Measurements from ENCODE around the gene DHRSX.

The DHRSX gene

DNA sequence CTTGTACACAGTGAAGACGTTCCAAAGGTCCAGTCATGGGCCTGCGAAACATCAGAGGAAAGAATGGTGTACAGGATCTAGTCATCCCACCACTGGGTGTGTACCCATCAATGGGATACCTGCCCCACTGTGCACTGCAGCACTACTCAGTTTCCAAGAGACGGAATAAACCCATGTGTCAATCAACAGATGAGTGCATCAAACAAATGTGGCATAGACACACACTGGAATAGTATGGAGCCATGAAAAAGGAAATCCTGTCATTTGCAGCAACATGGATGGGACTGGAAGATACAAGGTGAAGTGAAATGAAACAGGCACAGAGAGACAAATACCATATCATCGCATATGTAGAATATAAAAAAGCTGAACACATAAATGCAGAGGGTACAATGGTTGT lies 48.0 kb downstream of the DHRSX start:
- no peak for DNase-seq

GRCh38 chrX:2452317-2452784 lies 48.4 kb downstream of the DHRSX start:
- DNase-seq, result no peak

GRCh38 chrX:2451501-2452316 lies 49.1 kb downstream of the DHRSX start:
- no peak for DNase-seq

GRCh38 chrX:2450681-2451080 lies 50.1 kb downstream of the DHRSX start:
- no peak for DNase-seq

DNA sequence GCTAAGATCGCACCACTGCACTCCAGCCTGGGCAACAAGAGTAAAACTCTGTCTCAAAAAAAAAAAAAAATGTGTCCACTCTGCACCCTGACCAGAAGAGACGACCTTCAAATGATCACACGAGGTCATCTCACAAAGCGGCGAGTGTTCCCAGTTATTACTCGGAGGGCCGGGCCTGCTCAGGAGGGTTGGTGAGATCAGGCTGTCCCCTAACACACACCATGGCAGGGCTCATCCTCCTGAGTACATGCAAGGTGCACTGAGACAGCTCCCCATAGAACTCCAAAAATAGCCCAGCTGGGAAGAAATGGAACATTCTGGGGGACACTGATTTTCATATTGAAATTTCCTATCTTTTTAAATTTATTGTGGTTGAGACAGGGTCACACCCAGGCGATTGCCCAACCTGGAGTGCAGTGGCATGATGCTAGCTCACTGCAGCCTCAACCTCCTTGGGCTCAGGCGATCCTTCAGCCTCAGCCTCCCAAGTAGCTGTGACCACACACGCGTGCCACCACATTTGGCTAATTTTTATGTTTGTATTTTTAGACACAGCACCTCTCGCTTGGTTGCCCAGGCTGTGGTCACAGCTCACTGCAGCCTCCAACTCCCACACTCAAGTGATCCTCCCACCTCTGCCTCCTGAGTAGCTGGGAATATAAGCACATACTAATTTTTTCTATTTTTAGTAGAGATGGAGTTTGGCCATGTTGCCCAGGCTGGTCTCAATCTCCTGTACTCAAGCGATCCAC lies 51.5 kb downstream of the DHRSX start:
- no peak for DNase-seq

DNA sequence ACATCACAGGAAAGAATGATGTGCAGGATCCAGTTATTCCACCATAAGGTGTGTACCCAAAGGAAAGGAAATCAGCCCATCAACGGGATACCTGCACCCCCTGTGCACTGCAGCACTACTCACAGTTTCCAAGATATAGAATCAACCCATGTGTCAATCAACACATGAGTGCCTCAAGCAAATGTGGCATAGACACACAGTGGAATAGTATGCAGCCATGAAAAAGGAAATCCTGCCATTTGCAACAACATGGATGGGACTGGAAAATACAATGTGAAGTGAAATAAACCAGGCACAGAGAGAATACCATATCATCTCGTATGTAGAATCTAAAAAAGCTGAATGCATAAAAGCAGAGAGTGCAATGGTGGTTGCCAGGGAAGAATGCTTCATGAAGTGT lies 53.3 kb downstream of the DHRSX start:
- no peak for DNase-seq

- no peak for DNase-seq
Observed at GRCh38 chrX:2446815-2447214, 54.0 kb downstream of the DHRSX start.

DNA sequence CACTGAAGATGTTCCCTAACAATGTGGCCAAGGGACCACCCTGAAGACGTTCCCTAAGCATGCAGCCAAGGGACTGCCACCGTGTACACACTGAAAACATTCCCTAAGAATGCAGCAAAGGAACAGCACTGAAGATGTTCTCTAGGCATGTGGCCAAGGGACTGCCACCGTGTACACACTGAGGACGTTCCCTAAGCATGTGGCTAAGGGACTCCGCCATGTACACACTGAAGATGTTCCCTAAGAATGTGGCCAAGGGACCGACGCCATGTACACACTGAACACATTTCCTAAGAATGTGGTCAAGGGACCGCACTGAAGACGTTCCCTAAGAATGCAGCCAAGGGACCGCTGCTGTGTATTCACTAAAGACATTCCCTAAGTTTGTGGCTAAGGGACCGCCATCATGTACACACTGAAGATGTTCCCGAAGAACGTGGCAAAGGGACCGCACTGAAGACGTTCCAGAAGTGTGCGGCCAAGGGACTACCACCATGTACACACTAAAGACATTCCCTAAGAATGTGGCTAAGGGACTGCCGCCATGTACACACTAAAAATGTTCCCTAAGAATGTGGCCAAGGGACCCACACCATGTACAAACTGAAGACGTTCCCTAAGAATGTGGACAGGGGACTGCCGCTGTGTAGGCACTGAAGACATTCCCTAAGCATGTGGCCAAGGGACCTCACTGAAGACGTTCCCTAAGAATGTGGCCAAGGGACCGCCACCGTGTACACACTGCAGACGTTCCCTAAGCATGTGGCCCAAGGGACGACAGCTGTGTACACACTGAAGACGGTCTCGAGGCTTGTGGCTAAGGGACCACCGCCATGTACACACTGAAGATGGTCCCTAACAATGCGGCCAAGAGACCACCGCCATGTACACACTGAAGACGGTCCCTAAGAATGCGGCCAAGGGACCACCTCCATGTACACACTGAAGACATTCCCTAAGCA lies 54.8 kb downstream of the DHRSX start:
- no peak for DNase-seq

GRCh38 chrX:2442694-2443093 lies 58.1 kb downstream of the DHRSX start:
- no peak for DNase-seq

GRCh38 chrX:2441466-2441865 lies 59.3 kb downstream of the DHRSX start:
- no peak for DNase-seq

DNA sequence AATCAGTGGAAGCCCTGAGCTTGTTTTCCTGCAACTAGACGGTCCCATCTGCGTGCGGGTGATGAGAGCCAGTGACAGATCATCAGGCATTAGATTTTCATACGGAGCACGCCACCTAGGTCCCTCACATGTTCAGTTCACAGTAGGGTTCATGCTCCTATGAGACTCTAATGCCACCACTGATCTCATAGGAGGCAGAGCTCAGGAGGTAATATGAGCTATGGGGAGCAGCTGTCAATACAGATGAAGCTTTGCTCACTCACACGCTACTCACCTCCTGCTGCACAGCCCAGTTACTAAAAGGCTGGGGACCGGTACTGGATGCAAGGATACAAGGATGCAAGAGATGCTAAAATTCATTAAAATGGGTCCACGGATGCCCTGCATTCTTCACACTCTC lies 61.2 kb downstream of the DHRSX start:
- DNase-seq, result no peak

DNA sequence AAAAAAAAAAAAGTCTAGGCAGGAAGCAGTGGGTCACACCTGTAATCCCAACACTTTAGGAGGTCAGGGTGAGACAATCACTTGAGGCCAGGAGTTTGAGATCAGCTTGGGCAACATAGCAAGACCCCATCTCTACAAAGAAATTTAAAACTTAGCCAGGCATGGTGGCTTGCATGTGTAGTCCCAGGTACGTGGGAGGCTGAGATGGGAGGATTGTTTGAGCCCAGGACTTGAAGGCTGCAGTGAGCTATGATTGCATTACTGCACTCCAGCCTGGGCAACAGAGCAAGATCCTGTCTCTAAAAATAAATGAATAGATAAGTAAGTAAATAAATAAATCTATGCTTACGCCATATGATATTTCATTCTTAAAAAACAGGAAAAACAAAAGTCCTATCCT lies 65.3 kb downstream of the DHRSX start:
- DNase-seq, result no peak

- DNase-seq, result no peak
Observed at GRCh38 chrX:2434270-2435163, 66.3 kb downstream of the DHRSX start.

GRCh38 chrX:2432298-2432863 lies 68.4 kb downstream of the DHRSX start:
- no peak for DNase-seq

- no peak for DNase-seq
Observed at GRCh38 chrX:2430265-2430825, 70.4 kb downstream of the DHRSX start.

- DNase-seq, result no peak
Observed at GRCh38 chrX:2427737-2428136, 73.0 kb downstream of the DHRSX start.

- no peak for DNase-seq
Observed at GRCh38 chrX:2427147-2427546, 73.6 kb downstream of the DHRSX start.

- no peak for DNase-seq
Observed at GRCh38 chrX:2426289-2426882, 74.4 kb downstream of the DHRSX start.

GRCh38 chrX:2425286-2426071 lies 75.3 kb downstream of the DHRSX start:
- no peak for DNase-seq

GRCh38 chrX:2424317-2424716 lies 76.5 kb downstream of the DHRSX start:
- DNase-seq, result no peak

Data from NCI-H526 treated with DMSO at 0.1 percent for 48 hours (cell line).